Activated CD8-positive, alpha-beta T cell treated with anti-CD3 and anti-CD28 coated beads for 36 hours (primary cell): ENCODE measurements around the gene SLC12A5. TPM values are rescaled to one million over a fixed set of nuclear protein-coding genes. Genes with fewer than 3 reads are reported as not detected.

Source experiments
- ATAC-seq: fragments of 200-7000 bp; cut with Tn5 transposase; one replicate; pipeline ENCODE4 v1.10.0; 2021; ENCODE audit warnings: mild to moderate bottlenecking, moderate library complexity
- CTCF ChIA-PET: fragments of 350-600 bp; sonication (Branson Sonifier 250); formaldehyde crosslinking; loops from one replicate; lab custom pipeline; 2021; ENCODE audit warnings: antibody characterized with exemption; lab: Charles Lee
- POLR2A ChIA-PET: fragments of 350-600 bp; sonication (Branson Sonifier 250); formaldehyde crosslinking; loops from one replicate; lab custom pipeline; 2021; ENCODE audit warnings: antibody characterized with exemption; lab: Charles Lee
- DNase-seq: peaks from one replicate; pipeline ENCODE4 v3.0.0-alpha.2; 2020
- H3K27ac Mint-ChIP-seq: one replicate; pipeline ENCODE4 v1.8.0; 2021; ENCODE audit warnings: mild to moderate bottlenecking, mixed read lengths
- H3K27me3 Mint-ChIP-seq: one replicate; pipeline ENCODE4 v1.8.0; 2021; ENCODE audit warnings: mixed read lengths
- H3K36me3 Mint-ChIP-seq: one replicate; pipeline ENCODE4 v1.8.0; 2021; ENCODE audit warnings: low read depth, mixed read lengths
- H3K4me1 Mint-ChIP-seq: one replicate; pipeline ENCODE4 v1.8.0; 2021; ENCODE audit warnings: low read depth, mixed read lengths
- H3K4me3 Mint-ChIP-seq: one replicate; pipeline ENCODE4 v1.8.0; 2021; ENCODE audit warnings: mild to moderate bottlenecking, moderate library complexity, mixed read lengths
- H3K9me3 Mint-ChIP-seq: one replicate; pipeline ENCODE4 v1.8.0; 2021; ENCODE audit warnings: mixed read lengths
- CTCF ChIP-seq: fragments of 200-600 bp; IDR thresholded peaks from one replicate; pipeline ENCODE4 v1.8.0; 2022; ENCODE audit warnings: antibody characterized with exemption, mild to moderate bottlenecking
- intact Hi-C: fragments of 100-400 bp; cut with micrococcal nuclease; formaldehyde crosslinking; loops from one replicate; pipeline ENCODE4 v1.10.0; 2022
- total RNA-seq, 2 experiments: library from RNA; stranded (reverse); gene quantifications; one replicate each; pipeline ENCODE4 v1.2.3, GENCODE V29; 2021

Gene SLC12A5
- total RNA-seq, 2 experiments from 2014 or later, result 0.43 TPM; not detected in 1

- ChIA-PET CTCF (interaction anchor here (0.8 to 4.1 kb wide), 4 partner anchors 9 to 344 kb away, joined by 3 to 24 read pairs (median 10); no protein-coding TSS in a partner anchor), POLR2A (interaction anchor here (0.6 kb wide), 1 partner anchor 127 kb away, joined by 3 read pairs; no protein-coding TSS in a partner anchor)
- TF ChIP-seq CTCF, result no peak
- Mint-ChIP-seq H3K27me3 (peaks cover 29% of the 10 kb centered on the region), H3K36me3 (no peaks in the 10 kb centered on the region), H3K4me1 (peaks cover 61% of the 10 kb centered on the region), H3K27ac (no peak overlapping the region), H3K9me3 (no peaks in the 10 kb centered on the region), H3K4me3 (no peak overlapping the region)
- DNase-seq (peak; percentile 49), ATAC-seq (peak; percentile 52)
- intact Hi-C loops, result no loop called here
These were observed 24.0 kb upstream of the SLC12A5 start for GRCh38 chr20:46004889-46005473.

- Mint-ChIP-seq H3K9me3 (no peaks in the 10 kb centered on the region), H3K36me3 (no peaks in the 10 kb centered on the region), H3K27me3 (peaks cover 40% of the 10 kb centered on the region), H3K4me3 (no peak overlapping the region), H3K4me1 (peaks cover 60% of the 10 kb centered on the region), H3K27ac (peak overlapping the region; percentile 46)
- ATAC-seq (no peak), DNase-seq (no peak)
- no peak for TF ChIP-seq CTCF
- CTCF ChIA-PET, result interaction anchor here (3.3 to 4.1 kb wide), 2 partner anchors 8 to 19 kb away, joined by 17 to 24 read pairs; no protein-coding TSS in a partner anchor
- POLR2A ChIA-PET, result no interaction called here
- intact Hi-C loops, result no loop called here
These were observed 22.9 kb upstream of the SLC12A5 start for GRCh38 chr20:46006022-46006705.

- Mint-ChIP-seq H3K27ac (no peak overlapping the region), H3K9me3 (no peaks in the 10 kb centered on the region), H3K27me3 (peaks cover 47% of the 10 kb centered on the region), H3K36me3 (no peaks in the 10 kb centered on the region), H3K4me1 (peaks cover 63% of the 10 kb centered on the region), H3K4me3 (no peak overlapping the region)
- intact Hi-C loops, result no loop called here
- POLR2A ChIA-PET, result no interaction called here
- DNase-seq, result no peak
- ATAC-seq, result no peak
- no peak for TF ChIP-seq CTCF
- CTCF ChIA-PET, result interaction anchor here (1.6 to 3.3 kb wide), 2 partner anchors 19 to 24 kb away, joined by 3 to 17 read pairs; no protein-coding TSS in a partner anchor
These were observed 22.1 kb upstream of the SLC12A5 start for GRCh38 chr20:46006964-46007363.

GRCh38 chr20:46007671-46008070, 21.3 kb upstream of the SLC12A5 start:
- no peaks in the 10 kb centered on the region for H3K36me3 Mint-ChIP-seq
- no peaks in the 10 kb centered on the region for H3K9me3 Mint-ChIP-seq
- CTCF ChIA-PET, result interaction anchor here (1.6 to 3.3 kb wide), 2 partner anchors 20 to 25 kb away, joined by 3 to 17 read pairs; no protein-coding TSS in a partner anchor
- DNase-seq (no peak), ATAC-seq (no peak)
- peaks cover 54% of the 10 kb centered on the region for H3K27me3 Mint-ChIP-seq
- no peak overlapping the region for H3K27ac Mint-ChIP-seq
- no peak overlapping the region for H3K4me3 Mint-ChIP-seq
- intact Hi-C loops, result no loop called here
- H3K4me1 Mint-ChIP-seq, result peaks cover 68% of the 10 kb centered on the region
- POLR2A ChIA-PET, result interaction anchor here (0.9 kb wide), 1 partner anchor 9 kb away, joined by 4 read pairs; no protein-coding TSS in a partner anchor
- no peak for TF ChIP-seq CTCF
